WTC11 (cell line): ENCODE measurements around the gene MIER3. TPM values are rescaled to one million over a fixed set of nuclear protein-coding genes. Genes with fewer than 3 reads are reported as not detected.

Experiments
- ATAC-seq: fragments of 200-7000 bp; cut with Tn5 transposase; 2 replicates; pipeline ENCODE4 v1.10.0; 2021; ENCODE audit warnings: mild to moderate bottlenecking, moderate library complexity
- CTCF ChIA-PET: fragments of 300-600 bp; sonication (Branson Sonifier 250); formaldehyde crosslinking; loops from one replicate; lab custom pipeline; 2021; ENCODE audit warnings: antibody characterized with exemption; lab: Charles Lee
- POLR2A ChIA-PET: fragments of 350-600 bp; sonication (Branson Sonifier 250); formaldehyde crosslinking; loops from one replicate; lab custom pipeline; 2021; ENCODE audit warnings: antibody characterized with exemption; lab: Charles Lee
- DNase-seq: peaks from one replicate; pipeline ENCODE4 v3.0.0; 2021; ENCODE audit warnings: low spot score
- H3K27ac Mint-ChIP-seq: 2 replicates; pipeline ENCODE4 v1.8.0; 2021; ENCODE audit warnings: mixed read lengths
- H3K27me3 Mint-ChIP-seq: 2 replicates; pipeline ENCODE4 v1.8.0; 2021; ENCODE audit warnings: low read depth, mild to moderate bottlenecking, moderate library complexity, mixed read lengths
- H3K36me3 Mint-ChIP-seq: 2 replicates; pipeline ENCODE4 v1.8.0; 2021; ENCODE audit warnings: mixed read lengths
- H3K4me1 Mint-ChIP-seq: 2 replicates; pipeline ENCODE4 v1.8.0; 2022; ENCODE audit warnings: mixed read lengths
- H3K4me3 Mint-ChIP-seq: 2 replicates; pipeline ENCODE4 v1.8.0; 2021; ENCODE audit warnings: mild to moderate bottlenecking, moderate library complexity, mixed read lengths
- H3K9me3 Mint-ChIP-seq: 2 replicates; pipeline ENCODE4 v1.8.0; 2021; ENCODE audit warnings: mixed read lengths
- AFF4 ChIP-seq: sonication (generic); formaldehyde crosslinking; IDR thresholded peaks from 2 replicates; pipeline ENCODE4 v1.8.1; 2023; ENCODE audit warnings: mild to moderate bottlenecking, missing genetic modification reagents, borderline replicate concordance
- E2F1 ChIP-seq: sonication (generic); formaldehyde crosslinking; IDR thresholded peaks from 2 replicates; pipeline ENCODE4 v1.8.0; 2022; ENCODE audit warnings: mild to moderate bottlenecking, missing genetic modification reagents
- ELF4 ChIP-seq: sonication (generic); formaldehyde crosslinking; IDR thresholded peaks from 2 replicates; pipeline ENCODE4 v1.8.1; 2022; ENCODE audit warnings: low read depth, mild to moderate bottlenecking, moderate library complexity, missing genetic modification reagents
- ESRRA ChIP-seq: sonication (generic); formaldehyde crosslinking; IDR thresholded peaks from 2 replicates; pipeline ENCODE4 v1.8.1; 2022; ENCODE audit warnings: mild to moderate bottlenecking, missing genetic modification reagents, borderline replicate concordance
- ETV6 ChIP-seq: sonication (generic); formaldehyde crosslinking; IDR thresholded peaks from 2 replicates; pipeline ENCODE4 v1.8.1; 2022; ENCODE audit warnings: mild to moderate bottlenecking, missing genetic modification reagents
- GRHL2 ChIP-seq: fragments of 250-450 bp; sonication (Bioruptor Pico); IDR thresholded peaks from 2 replicates; pipeline ENCODE4 v1.8.0; 2022; ENCODE audit warnings: mild to moderate bottlenecking, moderate library complexity; ENCODE audit not compliant: insufficient replicate concordance, severe bottlenecking
- HMGA2 ChIP-seq: fragments of 250-450 bp; sonication (Bioruptor Pico); IDR thresholded peaks from 2 replicates; pipeline ENCODE4 v1.4.0; 2021; ENCODE audit warnings: mild to moderate bottlenecking, moderate library complexity
- HMGXB4 ChIP-seq: sonication (generic); formaldehyde crosslinking; IDR thresholded peaks from 2 replicates; pipeline ENCODE4 v1.8.1; 2023; ENCODE audit warnings: mild to moderate bottlenecking, moderate library complexity, missing genetic modification reagents
- SOX15 ChIP-seq: fragments of 250-450 bp; sonication (Bioruptor Pico); IDR thresholded peaks from 2 replicates; pipeline ENCODE4 v1.9.0; 2021; ENCODE audit warnings: mild to moderate bottlenecking
- ZBTB21 ChIP-seq: sonication (generic); formaldehyde crosslinking; IDR thresholded peaks from 2 replicates; pipeline ENCODE4 v1.8.1; 2023; ENCODE audit warnings: mild to moderate bottlenecking, missing genetic modification reagents, borderline replicate concordance
- ZNF232 ChIP-seq: sonication (generic); formaldehyde crosslinking; IDR thresholded peaks from 2 replicates; pipeline ENCODE4 v1.8.0; 2022; ENCODE audit warnings: mild to moderate bottlenecking, missing genetic modification reagents
- ZNF532 ChIP-seq: fragments of 250-450 bp; sonication (Bioruptor Pico); IDR thresholded peaks from 2 replicates; pipeline ENCODE4 v1.9.0; 2021; ENCODE audit warnings: mild to moderate bottlenecking, borderline replicate concordance
- total RNA-seq: library from RNA; stranded (reverse); gene quantifications from 3 replicates; pipeline ENCODE4 v1.2.3, GENCODE V29; 2021
- TF ChIP-seq, protein P1 (sequence below): fragments of 250-450 bp; sonication (Bioruptor Pico); IDR thresholded peaks from 2 replicates; pipeline ENCODE4 v1.8.0; 2021; ENCODE audit warnings: mild to moderate bottlenecking
- TF ChIP-seq, protein P2 (sequence below): sonication (generic); formaldehyde crosslinking; IDR thresholded peaks from 2 replicates; pipeline ENCODE4 v1.8.0; 2022; ENCODE audit warnings: mild to moderate bottlenecking, missing genetic modification reagents
- TF ChIP-seq, protein P3 (sequence below): sonication (generic); formaldehyde crosslinking; IDR thresholded peaks from 2 replicates; pipeline ENCODE4 v1.8.0; 2023; ENCODE audit warnings: missing genetic modification reagents

Gene MIER3
- total RNA-seq, 1 experiment from 2014 or later: 27.8 TPM

- TF ChIP-seq AFF4 (CRISPR knock-in tag): no peak
- TF ChIP-seq, protein P1, sequence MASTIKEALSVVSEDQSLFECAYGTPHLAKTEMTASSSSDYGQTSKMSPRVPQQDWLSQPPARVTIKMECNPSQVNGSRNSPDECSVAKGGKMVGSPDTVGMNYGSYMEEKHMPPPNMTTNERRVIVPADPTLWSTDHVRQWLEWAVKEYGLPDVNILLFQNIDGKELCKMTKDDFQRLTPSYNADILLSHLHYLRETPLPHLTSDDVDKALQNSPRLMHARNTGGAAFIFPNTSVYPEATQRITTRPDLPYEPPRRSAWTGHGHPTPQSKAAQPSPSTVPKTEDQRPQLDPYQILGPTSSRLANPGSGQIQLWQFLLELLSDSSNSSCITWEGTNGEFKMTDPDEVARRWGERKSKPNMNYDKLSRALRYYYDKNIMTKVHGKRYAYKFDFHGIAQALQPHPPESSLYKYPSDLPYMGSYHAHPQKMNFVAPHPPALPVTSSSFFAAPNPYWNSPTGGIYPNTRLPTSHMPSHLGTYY: no peak
- TF ChIP-seq ZNF232 (CRISPR knock-in tag): no peak
Measured at GRCh38 chr5:56983593-56984361, 31.9 kb upstream of the MIER3 start (continued).

GRCh38 chr5:56981548-56982315 lies 29.8 kb upstream of the MIER3 start:
- Mint-ChIP-seq H3K9me3 (no peaks in the 10 kb centered on the region), H3K4me3 (no peak overlapping the region), H3K4me1 (no peaks in the 10 kb centered on the region), H3K27me3 (no peaks in the 10 kb centered on the region), H3K36me3 (no peaks in the 10 kb centered on the region)
- ChIA-PET POLR2A (no interaction called here), CTCF (no interaction called here)
- DNase-seq (no peak), ATAC-seq (no peak)
- no peak for TF ChIP-seq ETV6 (CRISPR knock-in tag)
- TF ChIP-seq ZNF532 (CRISPR knock-in tag): no peak
- TF ChIP-seq, protein P2, sequence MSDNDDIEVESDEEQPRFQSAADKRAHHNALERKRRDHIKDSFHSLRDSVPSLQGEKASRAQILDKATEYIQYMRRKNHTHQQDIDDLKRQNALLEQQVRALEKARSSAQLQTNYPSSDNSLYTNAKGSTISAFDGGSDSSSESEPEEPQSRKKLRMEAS (CRISPR knock-in tag): no peak
- TF ChIP-seq ELF4: no peak
- TF ChIP-seq ESRRA: no peak
- no peak for TF ChIP-seq SOX15 (CRISPR knock-in tag)
- TF ChIP-seq ZBTB21 (CRISPR knock-in tag): no peak
- TF ChIP-seq, protein P3, sequence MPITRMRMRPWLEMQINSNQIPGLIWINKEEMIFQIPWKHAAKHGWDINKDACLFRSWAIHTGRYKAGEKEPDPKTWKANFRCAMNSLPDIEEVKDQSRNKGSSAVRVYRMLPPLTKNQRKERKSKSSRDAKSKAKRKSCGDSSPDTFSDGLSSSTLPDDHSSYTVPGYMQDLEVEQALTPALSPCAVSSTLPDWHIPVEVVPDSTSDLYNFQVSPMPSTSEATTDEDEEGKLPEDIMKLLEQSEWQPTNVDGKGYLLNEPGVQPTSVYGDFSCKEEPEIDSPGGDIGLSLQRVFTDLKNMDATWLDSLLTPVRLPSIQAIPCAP (CRISPR knock-in tag): no peak
- TF ChIP-seq HMGA2 (CRISPR knock-in tag): no peak
- no peak for TF ChIP-seq HMGXB4 (CRISPR knock-in tag)
- TF ChIP-seq AFF4 (CRISPR knock-in tag): no peak
- no peak for TF ChIP-seq E2F1
- TF ChIP-seq GRHL2: no peak
- no peak for TF ChIP-seq ZNF232 (CRISPR knock-in tag)
- TF ChIP-seq, all 79 proteins: peak for 0
- H3K27ac Mint-ChIP-seq: no peak overlapping the region
